ENCODE results near the gene UBA6. TPM values are rescaled to one million over a fixed set of nuclear protein-coding genes. Genes with fewer than 3 reads are reported as not detected.
A peak's percentile ranks its signal among the peaks of the same experiment; 100 is the strongest.

Gene UBA6
- total and polyA plus RNA-seq, 9 of the 15 experiments (the other 6 are each of a cell fraction or from before 2014, with no cell fraction given), result 22.9 to 139 (median 94.6) TPM

DNA sequence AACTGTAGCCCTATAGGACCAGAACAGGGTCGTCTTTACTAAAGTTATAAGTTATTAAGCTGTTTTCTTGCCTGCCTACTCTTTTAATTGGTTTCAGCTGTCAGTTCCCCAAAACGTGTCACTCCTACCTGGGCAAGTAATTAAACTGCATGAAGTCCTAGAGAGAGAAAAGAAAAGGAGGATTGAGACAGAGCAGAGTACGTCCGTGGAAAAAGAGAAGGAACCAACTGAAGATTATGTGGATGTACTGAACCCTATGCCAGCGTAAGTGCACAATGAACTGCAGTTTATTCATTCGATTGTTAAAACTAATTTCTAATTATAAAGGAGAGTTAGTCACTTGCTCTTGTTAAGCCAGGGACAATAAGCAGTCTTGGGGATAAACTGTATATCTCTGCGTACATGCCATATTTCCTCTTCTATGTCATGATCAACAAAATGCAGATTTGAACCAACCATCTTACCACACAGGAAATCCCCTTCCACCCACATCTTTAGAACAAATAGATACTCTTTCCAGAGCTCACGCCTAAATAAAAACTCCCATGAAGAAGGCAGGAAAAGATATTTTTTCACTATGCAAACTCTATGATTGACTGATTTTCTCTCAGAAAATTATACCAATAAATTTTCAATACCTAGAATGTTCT is 119.6 kb downstream of the UBA6 start:
- no peaks in the 10 kb centered on the region; the same call in 2 of the 3 replicates for H3K36me3 ChIP-seq (ENCODE audit: control insufficient read depth, insufficient read depth, low read length)
- no peaks in the 10 kb centered on the region for H4K20me1 ChIP-seq (replicated peaks; ENCODE audit: control insufficient read depth, insufficient read depth, low read length)
- ATAC-seq, result no peak
- H3K4me3 ChIP-seq, result no peak overlapping the region
- in situ Hi-C loops (cut with MboI), result no loop called here
- no peak overlapping the region for H3K9ac ChIP-seq (ENCODE audit: insufficient read depth in 1 of 2, low read depth in 2 of 2, low read length in 2 of 2)
- peak overlapping the region; percentile 42 for H2AFZ ChIP-seq (ENCODE audit: low read depth, low read length)
- H3K4me1 ChIP-seq (replicated peaks in 1 of 2; ENCODE audit: control insufficient read depth in 2 of 2, insufficient read depth in 2 of 2, low read length in 2 of 2), result peaks cover 3 to 16% of the 10 kb centered on the region in 2 experiments; a peak in 2 of 5 replicates
- intact Hi-C loops (cut with micrococcal nuclease), result no loop called here
- BruUV-seq (replicated peaks), result no TSS peak
- H3K27ac ChIP-seq (ENCODE audit: extremely low read depth, low read depth, low read length), result no peak overlapping the region
- no peaks in the 10 kb centered on the region for H3K27me3 ChIP-seq (ENCODE audit: control insufficient read depth in 2 of 2, insufficient read depth in 2 of 2, low read length in 2 of 2)
- H3K4me2 ChIP-seq (ENCODE audit: insufficient read depth, low read length), result no peak overlapping the region
- H3K9me3 ChIP-seq (replicated peaks; ENCODE audit: control insufficient read depth, insufficient read depth, low read depth, low read length), result no peaks in the 10 kb centered on the region; the same call in 1 of the 2 replicates
- no peaks in the 10 kb centered on the region for H3K9me1 ChIP-seq (ENCODE audit: control insufficient read depth, insufficient read depth, low read length)
- POLR2A ChIA-PET, result interaction anchor here (1.0 kb wide), 1 partner anchor 10 kb away, joined by 6 read pairs; no protein-coding TSS in a partner anchor
- no peak for DNase-seq (ENCODE audit: extremely low read depth in 1 of 4, low spot score in 3 of 4)
- 57% methylated on average over 6 of the region's 8 CpGs for WGBS (ENCODE audit: insufficient coverage, low coverage, missing lambda C conversion rate)
- TF ChIP-seq CCNT2 (IDR thresholded peaks at IDR 0.05; ENCODE audit: borderline replicate concordance, extremely low read depth, insufficient read length, low read depth, low read length), result no peak
- TF ChIP-seq CHD2 (IDR thresholded peaks at IDR 0.05; ENCODE audit: low read depth, low read length), result no peak
- no peak for TF ChIP-seq TAL1 (IDR thresholded peaks at IDR 0.05)
- no peak for TF ChIP-seq ZNF263 (CRISPR knock-in tag; IDR thresholded peaks at IDR 0.05; ENCODE audit: borderline replicate concordance)
- TF ChIP-seq, protein P1, sequence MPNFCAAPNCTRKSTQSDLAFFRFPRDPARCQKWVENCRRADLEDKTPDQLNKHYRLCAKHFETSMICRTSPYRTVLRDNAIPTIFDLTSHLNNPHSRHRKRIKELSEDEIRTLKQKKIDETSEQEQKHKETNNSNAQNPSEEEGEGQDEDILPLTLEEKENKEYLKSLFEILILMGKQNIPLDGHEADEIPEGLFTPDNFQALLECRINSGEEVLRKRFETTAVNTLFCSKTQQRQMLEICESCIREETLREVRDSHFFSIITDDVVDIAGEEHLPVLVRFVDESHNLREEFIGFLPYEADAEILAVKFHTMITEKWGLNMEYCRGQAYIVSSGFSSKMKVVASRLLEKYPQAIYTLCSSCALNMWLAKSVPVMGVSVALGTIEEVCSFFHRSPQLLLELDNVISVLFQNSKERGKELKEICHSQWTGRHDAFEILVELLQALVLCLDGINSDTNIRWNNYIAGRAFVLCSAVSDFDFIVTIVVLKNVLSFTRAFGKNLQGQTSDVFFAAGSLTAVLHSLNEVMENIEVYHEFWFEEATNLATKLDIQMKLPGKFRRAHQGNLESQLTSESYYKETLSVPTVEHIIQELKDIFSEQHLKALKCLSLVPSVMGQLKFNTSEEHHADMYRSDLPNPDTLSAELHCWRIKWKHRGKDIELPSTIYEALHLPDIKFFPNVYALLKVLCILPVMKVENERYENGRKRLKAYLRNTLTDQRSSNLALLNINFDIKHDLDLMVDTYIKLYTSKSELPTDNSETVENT (CRISPR knock-in tag; IDR thresholded peaks at IDR 0.05), result no peak
- TF ChIP-seq RAD21 (CRISPR knock-in tag; conservative IDR thresholded peaks at IDR 0.05 in 1 of 2, IDR thresholded peaks at IDR 0.05 in 1 of 2), result no peak
- no peak for TF ChIP-seq ZNF134 (CRISPR knock-in tag; conservative IDR thresholded peaks at IDR 0.05)
- TF ChIP-seq, protein P2, sequence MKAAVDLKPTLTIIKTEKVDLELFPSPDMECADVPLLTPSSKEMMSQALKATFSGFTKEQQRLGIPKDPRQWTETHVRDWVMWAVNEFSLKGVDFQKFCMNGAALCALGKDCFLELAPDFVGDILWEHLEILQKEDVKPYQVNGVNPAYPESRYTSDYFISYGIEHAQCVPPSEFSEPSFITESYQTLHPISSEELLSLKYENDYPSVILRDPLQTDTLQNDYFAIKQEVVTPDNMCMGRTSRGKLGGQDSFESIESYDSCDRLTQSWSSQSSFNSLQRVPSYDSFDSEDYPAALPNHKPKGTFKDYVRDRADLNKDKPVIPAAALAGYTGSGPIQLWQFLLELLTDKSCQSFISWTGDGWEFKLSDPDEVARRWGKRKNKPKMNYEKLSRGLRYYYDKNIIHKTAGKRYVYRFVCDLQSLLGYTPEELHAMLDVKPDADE (conservative IDR thresholded peaks at IDR 0.05; ENCODE audit: control insufficient read depth, low read depth, low read length), result no peak
- no peak for TF ChIP-seq ZNF644 (tag; IDR thresholded peaks at IDR 0.05; ENCODE audit: low read depth)
- no peaks in the 10 kb centered on the region for H3K79me2 ChIP-seq (ENCODE audit: control insufficient read depth, insufficient read depth, low read length)
- CTCF ChIA-PET (ENCODE audit: low intra/inter-chr PET ratio), result no interaction called here
- FAIRE-seq, result no peak

Data from K562 (cell line).